Left ventricle myocardium superior (tissue), 1 donor: ENCODE measurements around the gene DUSP19. TPM values are rescaled to one million over a fixed set of nuclear protein-coding genes. Genes with fewer than 3 reads are reported as not detected.

Experiments
- ATAC-seq: fragments of 200-7000 bp; cut with Tn5 transposase; one replicate; pipeline ENCODE4 v1.9.1; 2020; ENCODE audit warnings: mild to moderate bottlenecking, moderate library complexity
- DNase-seq: peaks from one replicate; pipeline ENCODE4 v3.0.0-alpha.2; 2020
- intact Hi-C: fragments of 100-400 bp; cut with micrococcal nuclease; formaldehyde crosslinking; loops from one replicate; pipeline ENCODE4 v1.11.0; 2022
- total RNA-seq: library from RNA; stranded (reverse); fragmentation: NEBNext Ultra II Directional; extraction: Animal tissue kit (Norgen Biotek cat#: 25700); gene quantifications from one replicate; pipeline ENCODE4 v1.2.1, GENCODE V29; 2021
- donor health status: DM: no; HTN: yes; CAD: no; lungs with severe emphysema.

DUSP19 gene
- total RNA-seq, 1 donor from 2014 or later, result 12.1 TPM

- no peak for DNase-seq
- ATAC-seq, result no peak
- intact Hi-C loops, result no loop called here
Observed at GRCh38 chr2:183060571-183061231, 17.8 kb upstream of the DUSP19 start.

GRCh38 chr2:183063083-183063482 lies 15.5 kb upstream of the DUSP19 start:
- DNase-seq (no peak), ATAC-seq (no peak)
- intact Hi-C loops, result no loop called here

- intact Hi-C loops, result no loop called here
- ATAC-seq, result no peak
- no peak for DNase-seq
Observed at GRCh38 chr2:183068561-183068960, 10.0 kb upstream of the DUSP19 start.

GRCh38 chr2:183069174-183069573 lies 9.4 kb upstream of the DUSP19 start:
- DNase-seq, result no peak
- intact Hi-C loops, result no loop called here
- ATAC-seq, result no peak

- DNase-seq, result peak; percentile 54
- intact Hi-C loops, result no loop called here
- peak; percentile 57 for ATAC-seq
Observed at GRCh38 chr2:183070942-183071844, 7.4 kb upstream of the DUSP19 start.

- intact Hi-C loops, result no loop called here
- DNase-seq (no peak), ATAC-seq (no peak)
Observed at GRCh38 chr2:183072177-183072576, 6.4 kb upstream of the DUSP19 start.

- ATAC-seq, result peak; percentile 76
- DNase-seq, result peak; percentile 44
- intact Hi-C loops, result no loop called here
Observed at GRCh38 chr2:183078163-183078463, 434 bp upstream of the DUSP19 start.

- peak; percentile 48 for DNase-seq
- intact Hi-C loops, result no loop called here
- peak; percentile 76 for ATAC-seq
Observed at GRCh38 chr2:183079139-183079775, 710 bp downstream of the DUSP19 start.

GRCh38 chr2:183081911-183082310 lies 3.4 kb downstream of the DUSP19 start:
- intact Hi-C loops, result no loop called here
- ATAC-seq, result peak; percentile 23

GRCh38 chr2:183088061-183088460 lies 9.5 kb downstream of the DUSP19 start:
- ATAC-seq (no peak), DNase-seq (no peak)
- intact Hi-C loops, result no loop called here

More at GRCh38 chr2:183081911-183082310, 3.4 kb downstream of the DUSP19 start:
- no peak for DNase-seq

- DNase-seq, result no peak
- intact Hi-C loops, result no loop called here
- no peak for ATAC-seq
Observed at GRCh38 chr2:183089192-183089851, 10.8 kb downstream of the DUSP19 start.

- no peak for ATAC-seq
- intact Hi-C loops, result no loop called here
- no peak for DNase-seq
Observed at GRCh38 chr2:183091318-183091953, 12.9 kb downstream of the DUSP19 start.

GRCh38 chr2:183091954-183092345 lies 13.4 kb downstream of the DUSP19 start:
- intact Hi-C loops, result no loop called here
- no peak for ATAC-seq
- DNase-seq, result no peak

- intact Hi-C loops, result no loop called here
- ATAC-seq (no peak), DNase-seq (no peak)
Observed at GRCh38 chr2:183093857-183094657, 15.5 kb downstream of the DUSP19 start.

GRCh38 chr2:183105402-183106134 lies 27.0 kb downstream of the DUSP19 start:
- DNase-seq (no peak), ATAC-seq (no peak)
- intact Hi-C loops, result no loop called here

- no peak for ATAC-seq
- no peak for DNase-seq
- intact Hi-C loops, result no loop called here
Observed at GRCh38 chr2:183112577-183112976, 34.0 kb downstream of the DUSP19 start.

- no peak for ATAC-seq
- no peak for DNase-seq
- intact Hi-C loops, result no loop called here
Observed at GRCh38 chr2:183113630-183114029, 35.1 kb downstream of the DUSP19 start.

- intact Hi-C loops, result no loop called here
- ATAC-seq, result no peak
- no peak for DNase-seq
Observed at GRCh38 chr2:183117226-183117625, 38.7 kb downstream of the DUSP19 start.
